IMR-90 (cell line): ENCODE results near the gene CDH13. TPM values are rescaled to one million over a fixed set of nuclear protein-coding genes. Genes with fewer than 3 reads are reported as not detected.
A peak's percentile ranks its signal among the peaks of the same experiment; 100 is the strongest.

Source experiments
- ATAC-seq: fragments of 200-7000 bp; cut with Tn5 transposase; 2 replicates; pipeline ENCODE4 v1.9.1; 2020; ENCODE audit warnings: low read depth, mild to moderate bottlenecking, moderate library complexity
- BruUV-seq: library from RNA; stranded (reverse); fragments of 400-500 nt; replicated peaks from 2 replicates; lab custom pipeline; 2021; lab: Mats Ljungman, UMichigan
- CTCF ChIA-PET: fragments of 300-600 bp; formaldehyde crosslinking; extraction: SDS; loops from one replicate; lab custom pipeline; 2021; ENCODE audit warnings: antibody characterized with exemption; lab: Yijun Ruan, JAX
- POLR2A ChIA-PET: fragments of 300-600 bp; sonication (Branson Sonifier 250); formaldehyde crosslinking; loops from one replicate; lab custom pipeline; 2022; ENCODE audit warnings: antibody characterized with exemption; ENCODE audit not compliant: unreplicated experiment; lab: Charles Lee
- DNase-seq: peaks from one replicate; pipeline ENCODE4 v3.0.0; 2013
- H2AFZ ChIP-seq: replicated peaks from 2 replicates; pipeline ENCODE3; 2013; ENCODE audit warnings: low read length, mild to moderate bottlenecking; ENCODE audit not compliant: poor library complexity
- H2AK5ac ChIP-seq: 2 replicates; pipeline ENCODE4 v1.6.1; 2013; ENCODE audit warnings: low read depth, low read length, inconsistent platforms
- H2AK9ac ChIP-seq: replicated peaks from 2 replicates; pipeline ENCODE3; 2013; ENCODE audit warnings: mild to moderate bottlenecking, low read depth, low read length, moderate library complexity; ENCODE audit not compliant: poor library complexity
- H2BK120ac ChIP-seq: 2 replicates; pipeline ENCODE4 v1.6.1; 2013; ENCODE audit warnings: low read depth, low read length, inconsistent platforms
- H2BK15ac ChIP-seq: 3 replicates; pipeline ENCODE4 v1.6.1; 2013; ENCODE audit warnings: low read depth, low read length, inconsistent platforms
- H2BK20ac ChIP-seq: 2 replicates; pipeline ENCODE4 v1.6.1; 2013; ENCODE audit warnings: low read depth, mild to moderate bottlenecking, inconsistent platforms, low read length, moderate library complexity
- H2BK5ac ChIP-seq: 2 replicates; pipeline ENCODE4 v1.6.1; 2013; ENCODE audit warnings: mild to moderate bottlenecking, low read depth, low read length, inconsistent platforms; ENCODE audit not compliant: poor library complexity, severe bottlenecking
- H3K14ac ChIP-seq: replicated peaks from 2 replicates; pipeline ENCODE4 v1.6.1; 2013; ENCODE audit warnings: low read depth, low read length, inconsistent platforms
- H3K18ac ChIP-seq: 2 replicates; pipeline ENCODE4 v1.6.1; 2013; ENCODE audit warnings: low read depth, low read length, control low read depth
- H3K23ac ChIP-seq: 2 replicates; pipeline ENCODE4 v1.6.1; 2013; ENCODE audit warnings: low read depth, low read length, inconsistent platforms
- H3K27ac ChIP-seq: 2 replicates; pipeline ENCODE4 v1.5.1; 2013; ENCODE audit warnings: mild to moderate bottlenecking, control low read depth, low read length; ENCODE audit not compliant: insufficient read depth
- H3K27me3 ChIP-seq: 2 replicates; pipeline ENCODE4 v1.6.1; 2013; ENCODE audit warnings: low read length; ENCODE audit not compliant: control insufficient read depth, insufficient read depth
- H3K36me3 ChIP-seq: 2 replicates; pipeline ENCODE4 v1.6.1; 2013; ENCODE audit warnings: low read length, mixed read lengths; ENCODE audit not compliant: control insufficient read depth, insufficient read depth
- H3K4ac ChIP-seq: 2 replicates; pipeline ENCODE4 v1.6.1; 2013; ENCODE audit warnings: low read depth, low read length, inconsistent platforms
- H3K4me1 ChIP-seq: 2 replicates; pipeline ENCODE4 v1.6.1; 2013; ENCODE audit warnings: low read length, mixed read lengths; ENCODE audit not compliant: control insufficient read depth, insufficient read depth
- H3K4me2 ChIP-seq: 2 replicates; pipeline ENCODE4 v1.6.1; 2013; ENCODE audit warnings: low read depth, mild to moderate bottlenecking, control low read depth, low read length, moderate library complexity
- H3K4me3 ChIP-seq: 2 replicates; pipeline ENCODE4 v1.5.1; 2013; ENCODE audit warnings: low read depth, mild to moderate bottlenecking, control low read depth, low read length, moderate library complexity; ENCODE audit not compliant: insufficient read depth
- H3K56ac ChIP-seq: 2 replicates; pipeline ENCODE4 v1.6.1; 2013; ENCODE audit warnings: low read length, inconsistent platforms; ENCODE audit not compliant: insufficient read depth; ENCODE audit errors: extremely low read depth
- H3K79me1 ChIP-seq, 2 experiments: 2 replicates each; pipeline ENCODE4 v1.6.1; 2013; ENCODE audit warnings: low read length in 2 of 2, inconsistent platforms in 1 of 2, low read depth in 1 of 2
- H3K9ac ChIP-seq: 2 replicates; pipeline ENCODE4 v1.6.1; 2013; ENCODE audit warnings: low read depth, low read length, control low read depth
- H3K9me1 ChIP-seq: 2 replicates; pipeline ENCODE4 v1.6.1; 2013; ENCODE audit warnings: low read length, inconsistent platforms; ENCODE audit not compliant: insufficient read depth
- H3K9me3 ChIP-seq: 2 replicates; pipeline ENCODE4 v1.6.1; 2013; ENCODE audit warnings: low read length; ENCODE audit not compliant: control insufficient read depth, insufficient read depth
- H4K20me1 ChIP-seq: 2 replicates; pipeline ENCODE4 v1.6.1; 2013; ENCODE audit warnings: low read length, inconsistent platforms; ENCODE audit not compliant: insufficient read depth
- H4K5ac ChIP-seq: 2 replicates; pipeline ENCODE4 v1.6.1; 2013; ENCODE audit warnings: mild to moderate bottlenecking, low read depth, low read length, control low read depth
- H4K8ac ChIP-seq, 2 experiments: 2 replicates each; pipeline ENCODE4 v1.6.1; 2013; ENCODE audit warnings: low read depth in 2 of 2, low read length in 2 of 2, control low read depth in 1 of 2, inconsistent platforms in 1 of 2
- H4K91ac ChIP-seq: 2 replicates; pipeline ENCODE4 v1.6.1; 2013; ENCODE audit warnings: low read depth, low read length, inconsistent platforms; ENCODE audit not compliant: insufficient read depth
- MAZ ChIP-seq: IDR thresholded peaks from 2 replicates; pipeline ENCODE4 v1.6.1; 2012; ENCODE audit warnings: low read depth, mild to moderate bottlenecking, low read length, improper control_type of control experiment, moderate library complexity, borderline replicate concordance
- MXI1 ChIP-seq: IDR thresholded peaks from 2 replicates; pipeline ENCODE4 v1.6.1; 2012; ENCODE audit warnings: low read depth, mild to moderate bottlenecking, low read length, moderate library complexity, borderline replicate concordance
- RCOR1 ChIP-seq: IDR thresholded peaks from 2 replicates; pipeline ENCODE4 v1.6.1; 2012; ENCODE audit warnings: mild to moderate bottlenecking, low read length, improper control_type of control experiment; ENCODE audit not compliant: insufficient replicate concordance
- SMC3 ChIP-seq: fragments of 150-350 bp; IDR thresholded peaks from 2 replicates; pipeline ENCODE4 v1.6.1; 2016; ENCODE audit warnings: low read depth, mild to moderate bottlenecking, antibody characterized with exemption, low read length, moderate library complexity
- WGBS, 2 experiments: methylation state at CpG; one replicate each; pipeline versions ENCODE4 v1.1.5 to v1.1.7; 2013; ENCODE audit warnings: missing lambda C conversion rate in 2 of 2; ENCODE audit not compliant: insufficient read length in 1 of 2; ENCODE audit errors: extremely low coverage in 2 of 2; 5-methylcytosine and 5-hydroxymethylcytosine counted together
- dilution Hi-C: fragments of 300-500 bp; cut with HindIII; formaldehyde crosslinking; loops from one replicate; pipeline ENCODE4 v1.14.3; 2018; ENCODE audit warnings: low sequenced_read_pairs; ENCODE audit not compliant: unreplicated experiment
- in situ Hi-C: fragments of 300-500 bp; cut with MboI; formaldehyde crosslinking; loops from 3 replicates; pipeline ENCODE4 v1.14.3; 2019; ENCODE audit warnings: low sequenced_read_pairs, inconsistent platforms, mixed read lengths
- intact Hi-C: fragments of 100-400 bp; cut with micrococcal nuclease; formaldehyde crosslinking; loops from 2 replicates; pipeline ENCODE4 v1.10.0; 2022
- polyA plus RNA-seq, 3 experiments: library from polyadenylated mRNA; depleted of rRNA; stranded (reverse); fragments of >200 nt; gene quantifications; 2 replicates each; pipeline ENCODE4 v1.2.3, GENCODE V29; 2012; ENCODE audit warnings: low replicate concordance in 1 of 3
- total RNA-seq: library from RNA; depleted of rRNA; stranded (reverse); fragments of >200 nt; gene quantifications from 2 replicates; pipeline ENCODE4 v1.2.3, GENCODE V29; 2012

CDH13 gene
- total and polyA plus RNA-seq, 2 of the 4 experiments (the other 2 are of a cell fraction), result 61.6 to 74.7 TPM

GRCh38 chr16:82835487-82836155 is 208.9 kb downstream of the CDH13 start:
- H3K27me3 ChIP-seq, result no peaks in the 10 kb centered on the region
- no peak for ATAC-seq
- DNase-seq, result peak; percentile 54
- H2AFZ ChIP-seq, result no peak overlapping the region
- dilution Hi-C loops, result no loop called here
- no peak for TF ChIP-seq RCOR1
- no peak for TF ChIP-seq MAZ
- TF ChIP-seq SMC3, result no peak
- no peak for TF ChIP-seq MXI1
- WGBS, 2 experiments, result no CpG with 5 or more reads among the region's 5 CpGs
- 0 out of 2 replicates have a peak, but pooled peaks cover 3% of the 10 kb centered on the region for H3K9me1 ChIP-seq
- no peak overlapping the region for H3K18ac ChIP-seq
- H2BK20ac ChIP-seq, result no peak overlapping the region
- in situ Hi-C loops, result no loop called here
- H3K79me1 ChIP-seq, result peaks cover 0 to 16% of the 10 kb centered on the region in 2 experiments; a peak in 2 of 4 replicates
- no peak overlapping the region for H3K4ac ChIP-seq
- H2BK15ac ChIP-seq, result no peak overlapping the region
- ChIA-PET CTCF (no interaction called here), POLR2A (no interaction called here)
- no TSS peak for BruUV-seq
- H4K20me1 ChIP-seq, result 0 out of 2 replicates have a peak, but pooled peaks cover 7% of the 10 kb centered on the region
- H4K5ac ChIP-seq, result no peak overlapping the region
- H2BK120ac ChIP-seq, result no peak overlapping the region
- no peaks in the 10 kb centered on the region for H3K4me1 ChIP-seq
- H4K8ac ChIP-seq, result no peak overlapping the region
- H3K23ac ChIP-seq, result no peak overlapping the region
- no peak overlapping the region for H2AK5ac ChIP-seq
- H3K9ac ChIP-seq, result no peak overlapping the region
- H3K4me3 ChIP-seq, result no peak overlapping the region
- no peak overlapping the region for H2BK5ac ChIP-seq
- H3K14ac ChIP-seq, result no peak overlapping the region
- intact Hi-C loops, result no loop called here
- no peak overlapping the region for H3K56ac ChIP-seq
- no peaks in the 10 kb centered on the region for H3K36me3 ChIP-seq
- no peak overlapping the region for H3K27ac ChIP-seq
- H3K4me2 ChIP-seq, result no peak overlapping the region
- H4K91ac ChIP-seq, result no peak overlapping the region
- H3K9me3 ChIP-seq, result no peaks in the 10 kb centered on the region
- peak overlapping the region; percentile 23 for H2AK9ac ChIP-seq
